Measurements from ENCODE around the gene VIPR2.

- no peak for TF ChIP-seq EZH2 (IDR thresholded peaks at IDR 0.05; ENCODE audit: borderline replicate concordance, insufficient read depth, low read length, poor library complexity, severe bottlenecking)
- TF ChIP-seq CTCF (IDR thresholded peaks at IDR 0.05; ENCODE audit: poor library complexity, severe bottlenecking): no peak
- no peak for TF ChIP-seq REST (IDR thresholded peaks at IDR 0.05; ENCODE audit: borderline replicate concordance)
- TF ChIP-seq TAF1 (IDR thresholded peaks at IDR 0.05; ENCODE audit: low read depth): no peak
- TF ChIP-seq RAD21 (conservative IDR thresholded peaks at IDR 0.05): no peak
Measured at GRCh38 chr7:159147246-159147645, 2.6 kb upstream of the VIPR2 start.

Measured in neural cell (in vitro differentiated cells).